BLaER1 treated with 17β-estradiol and CSF1 and Interleukin-3, amounts not matched to agents 10 nM and 100 nM (cell line): ENCODE results near the gene RRAGC.

Source experiments
- H3K27ac ChIP-seq, 11 experiments: shearing (Covaris generic); formaldehyde crosslinking; 2 replicates each; pipeline ENCODE4 v1.8.1; 2022
- H3K27me3 ChIP-seq, 11 experiments: shearing (Covaris generic); formaldehyde crosslinking; 2 replicates each; pipeline ENCODE4 v1.8.1; 2022
- H3K36me3 ChIP-seq, 11 experiments: shearing (Covaris generic); formaldehyde crosslinking; 2 replicates each; pipeline ENCODE4 v1.8.1; 2022
- H3K4me1 ChIP-seq, 10 experiments: shearing (Covaris generic); formaldehyde crosslinking; 2 replicates each; pipeline ENCODE4 v1.8.1; 2022
- H3K4me2 ChIP-seq, 11 experiments: shearing (Covaris generic); formaldehyde crosslinking; 2 replicates each; pipeline ENCODE4 v1.8.1; 2022
- H3K4me3 ChIP-seq, 10 experiments: shearing (Covaris generic); formaldehyde crosslinking; 2 replicates each; pipeline ENCODE4 v1.8.1; 2022
- H3K9ac ChIP-seq, 11 experiments: shearing (Covaris generic); formaldehyde crosslinking; 2 replicates each; pipeline ENCODE4 v1.8.1; 2022
- H3K9me3 ChIP-seq, 11 experiments: shearing (Covaris generic); formaldehyde crosslinking; replicated peaks in 1 of 11; 2 replicates each; pipeline ENCODE4 v1.8.1; 2022
- H4K20me1 ChIP-seq, 11 experiments: shearing (Covaris generic); formaldehyde crosslinking; 2 replicates each; pipeline ENCODE4 v1.8.1; 2022
- Cebpa-rat ChIP-seq, 11 experiments: shearing (Covaris generic); IDR thresholded peaks; 2 replicates each; pipeline ENCODE4 v1.8.1; 2022

The RRAGC gene

DNA sequence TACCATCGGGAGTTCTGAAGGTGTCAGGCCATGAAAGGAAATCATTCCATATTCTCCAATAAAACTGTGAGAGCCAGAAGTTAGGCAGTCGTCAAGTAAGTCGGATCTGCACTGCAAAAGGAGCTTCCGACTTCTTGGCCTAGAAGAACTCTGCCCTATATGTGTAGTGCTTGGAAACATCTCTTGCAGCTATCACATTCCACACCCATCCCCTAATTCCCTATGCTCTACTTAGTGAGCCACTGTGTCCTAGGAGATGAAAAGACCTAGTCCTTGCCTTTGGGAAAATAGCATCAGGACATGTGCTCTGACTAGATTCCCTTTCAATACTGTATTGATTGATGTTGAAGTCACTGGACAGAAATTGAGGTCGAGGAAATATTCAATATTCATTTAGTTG lies 30.0 kb upstream of the RRAGC start:
- Histone ChIP-seq H3K9ac (no peak overlapping the region), H3K4me3 (no peak overlapping the region)
- no peak for TF ChIP-seq Cebpa-rat (IDR thresholded peaks at IDR 0.05)

DNA sequence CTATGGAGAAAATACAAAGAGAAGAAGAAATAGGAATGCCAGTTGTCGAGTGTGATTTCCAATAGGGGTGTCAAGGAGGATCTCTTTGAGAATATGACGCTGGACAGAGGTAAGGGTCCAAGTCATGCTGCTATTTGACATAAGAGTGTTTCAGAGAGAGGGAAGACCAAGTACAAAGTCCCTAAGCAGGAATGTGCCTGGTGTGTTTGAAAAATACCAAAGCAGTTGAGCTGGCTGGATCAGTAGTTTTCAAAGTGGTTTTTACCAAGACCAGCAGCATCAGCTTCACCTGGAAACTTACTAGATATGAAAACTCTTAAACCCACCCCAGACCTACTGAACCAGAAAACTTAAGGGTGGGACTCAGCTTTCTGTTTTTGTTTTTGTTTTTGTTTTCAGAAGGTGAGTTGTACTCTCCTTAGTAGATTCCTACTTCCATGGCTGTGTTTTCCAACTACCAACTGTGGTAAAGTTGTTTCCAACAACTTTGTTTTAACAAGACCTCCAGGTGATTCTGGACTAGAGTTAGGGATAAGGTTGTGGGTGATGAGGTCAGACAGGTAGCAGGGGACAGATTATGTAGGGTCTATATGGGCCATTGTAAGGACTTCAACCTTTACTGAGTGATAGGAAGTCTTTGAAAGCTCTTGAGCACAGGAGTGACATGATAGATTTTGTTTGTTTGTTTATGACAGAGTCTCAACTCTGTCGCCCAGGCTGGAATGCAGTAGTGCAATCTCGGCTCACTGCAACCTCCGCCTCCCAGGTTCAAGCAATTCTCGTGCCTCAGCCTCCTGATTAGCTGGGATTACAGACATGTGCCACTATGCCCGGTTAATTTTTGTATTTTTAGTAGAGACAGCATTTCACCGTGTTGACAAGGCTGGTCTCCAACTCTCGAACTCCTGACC lies 29.1 kb upstream of the RRAGC start:
- Histone ChIP-seq H3K27me3 (no peaks in the 10 kb centered on the region), H4K20me1 (peaks cover 0 to 10% (median 0%) of the 10 kb centered on the region in 11 experiments; a peak in 1 of 22 replicates), H3K36me3 (peaks cover 0 to 26% (median 0%) of the 10 kb centered on the region in 11 experiments; a peak in 4 of 22 replicates), H3K9me3 (no peaks in the 10 kb centered on the region), H3K4me1 (0 out of 20 replicates have a peak, but pooled peaks cover 0 to 5% (median 0%) of the 10 kb centered on the region in 10 experiments), H3K4me3 (no peak overlapping the region), H3K9ac (no peak overlapping the region), H3K27ac (no peak overlapping the region), H3K4me2 (no peak overlapping the region)
- no peak for TF ChIP-seq Cebpa-rat (IDR thresholded peaks at IDR 0.05)

More for the DNA sequence above, 30.0 kb upstream of the RRAGC start:
- Histone ChIP-seq H3K27me3 (no peaks in the 10 kb centered on the region), H3K4me1 (0 out of 20 replicates have a peak, but pooled peaks cover 0 to 5% (median 0%) of the 10 kb centered on the region in 10 experiments), H4K20me1 (peaks cover 0 to 8% (median 0%) of the 10 kb centered on the region in 11 experiments; a peak in 1 of 22 replicates), H3K9me3 (no peaks in the 10 kb centered on the region), H3K27ac (no peak overlapping the region), H3K36me3 (peaks cover 0 to 26% (median 0%) of the 10 kb centered on the region in 11 experiments; a peak in 4 of 22 replicates), H3K4me2 (no peak overlapping the region)

DNA sequence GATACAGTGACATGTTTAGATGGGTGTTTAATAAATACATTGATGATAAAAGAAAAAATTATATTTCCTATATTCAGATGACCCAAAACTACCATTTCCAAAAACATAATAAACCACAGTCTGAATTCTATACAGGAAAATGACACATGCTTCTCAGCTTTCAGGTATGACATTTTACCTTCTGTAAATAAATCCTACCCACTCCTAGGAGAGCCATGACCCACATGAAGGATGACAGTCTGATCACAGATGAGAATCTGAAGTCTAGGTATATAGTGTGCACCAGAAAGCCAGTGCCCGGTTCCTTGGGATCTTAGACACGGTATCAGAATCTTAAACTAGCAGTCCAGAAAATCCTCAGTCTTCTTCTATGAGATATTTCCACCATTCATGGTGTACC lies 25.5 kb upstream of the RRAGC start:
- Histone ChIP-seq H3K36me3 (peaks cover 0 to 8% (median 0%) of the 10 kb centered on the region in 11 experiments; a peak in 4 of 22 replicates), H4K20me1 (peaks cover 0 to 12% (median 0%) of the 10 kb centered on the region in 11 experiments; a peak in 2 of 22 replicates), H3K27me3 (no peaks in the 10 kb centered on the region), H3K4me2 (no peak overlapping the region), H3K9me3 (no peaks in the 10 kb centered on the region), H3K27ac (no peak overlapping the region), H3K4me1 (0 out of 20 replicates have a peak, but pooled peaks cover 0 to 3% (median 0%) of the 10 kb centered on the region in 10 experiments), H3K9ac (no peak overlapping the region), H3K4me3 (no peak overlapping the region)
- TF ChIP-seq Cebpa-rat (IDR thresholded peaks at IDR 0.05) = no peak

DNA sequence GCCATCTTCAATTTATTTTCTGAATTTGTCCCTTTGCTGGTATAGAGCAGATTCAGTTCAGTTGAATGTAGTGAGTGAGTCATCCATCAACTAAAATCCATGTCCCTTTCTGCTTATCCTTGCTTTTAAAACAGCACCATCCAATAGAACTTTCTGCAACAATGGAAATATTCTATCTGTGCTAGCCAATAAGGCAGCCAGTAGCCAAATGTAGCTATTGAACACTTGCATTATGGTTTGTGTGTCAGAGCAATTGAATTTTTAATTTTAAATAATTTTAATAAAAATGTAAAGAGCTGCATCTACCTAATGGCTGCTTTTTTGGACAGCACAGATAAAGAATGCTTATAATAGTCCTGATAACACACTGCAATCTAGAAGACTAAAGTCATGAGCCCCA lies 21.9 kb upstream of the RRAGC start, which contains the start of gene GJA9:
Gene GJA9 (minus strand): TSS at position 101 of the 400 bp plus-strand sequence. CDS start 5,489 bp downstream, outside the sequence.
- Histone ChIP-seq H3K9ac (no peak within 1 kb of the TSS), H3K36me3 (0 out of 22 replicates have a peak, but pooled peaks cover 0 to 2% (median 0%) of the 10 kb centered on the region in 11 experiments), H3K4me1 (no peaks in the 10 kb centered on the region), H3K4me2 (no peak within 1 kb of the TSS), H3K9me3 (no peaks in the 10 kb centered on the region), H3K27ac (no peak within 1 kb of the TSS), H3K4me3 (no peak within 1 kb of the TSS), H4K20me1 (peaks cover 0 to 18% (median 0%) of the 10 kb centered on the region in 11 experiments; a peak in 2 of 22 replicates), H3K27me3 (no peaks in the 10 kb centered on the region)
- TF ChIP-seq Cebpa-rat (IDR thresholded peaks at IDR 0.05) = no peak

DNA sequence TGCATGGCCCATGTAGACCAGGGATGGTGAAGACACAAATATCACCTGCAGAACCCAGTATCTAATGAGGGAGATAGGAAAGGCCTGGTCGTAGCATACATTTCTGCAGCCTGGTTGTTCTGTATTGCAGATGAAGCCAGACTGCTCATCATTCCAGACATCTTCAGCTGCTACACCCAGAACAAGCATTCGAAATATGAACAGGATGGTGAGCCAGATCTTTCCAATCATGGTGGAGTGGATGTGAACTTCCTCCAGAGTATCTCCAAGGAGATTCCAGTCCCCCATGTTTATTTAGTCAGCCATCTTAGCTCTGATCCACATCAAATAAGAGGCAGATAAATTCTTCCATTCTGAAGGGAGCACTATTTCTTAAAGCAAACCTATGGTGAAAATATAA lies 16.2 kb upstream of the RRAGC start:
- Histone ChIP-seq H3K4me2 (no peak overlapping the region), H3K9me3 (no peaks in the 10 kb centered on the region), H3K27me3 (no peaks in the 10 kb centered on the region), H3K4me1 (peaks cover 18 to 31% (median 26%) of the 10 kb centered on the region in 10 experiments), H3K4me3 (no peak overlapping the region), H4K20me1 (peaks cover 0 to 27% (median 12%) of the 10 kb centered on the region in 11 experiments; a peak in 9 of 22 replicates), H3K27ac (no peak overlapping the region), H3K9ac (no peak overlapping the region), H3K36me3 (peaks cover 0 to 5% (median 0%) of the 10 kb centered on the region in 11 experiments; a peak in 4 of 22 replicates)
- no peak for TF ChIP-seq Cebpa-rat (IDR thresholded peaks at IDR 0.05)

DNA sequence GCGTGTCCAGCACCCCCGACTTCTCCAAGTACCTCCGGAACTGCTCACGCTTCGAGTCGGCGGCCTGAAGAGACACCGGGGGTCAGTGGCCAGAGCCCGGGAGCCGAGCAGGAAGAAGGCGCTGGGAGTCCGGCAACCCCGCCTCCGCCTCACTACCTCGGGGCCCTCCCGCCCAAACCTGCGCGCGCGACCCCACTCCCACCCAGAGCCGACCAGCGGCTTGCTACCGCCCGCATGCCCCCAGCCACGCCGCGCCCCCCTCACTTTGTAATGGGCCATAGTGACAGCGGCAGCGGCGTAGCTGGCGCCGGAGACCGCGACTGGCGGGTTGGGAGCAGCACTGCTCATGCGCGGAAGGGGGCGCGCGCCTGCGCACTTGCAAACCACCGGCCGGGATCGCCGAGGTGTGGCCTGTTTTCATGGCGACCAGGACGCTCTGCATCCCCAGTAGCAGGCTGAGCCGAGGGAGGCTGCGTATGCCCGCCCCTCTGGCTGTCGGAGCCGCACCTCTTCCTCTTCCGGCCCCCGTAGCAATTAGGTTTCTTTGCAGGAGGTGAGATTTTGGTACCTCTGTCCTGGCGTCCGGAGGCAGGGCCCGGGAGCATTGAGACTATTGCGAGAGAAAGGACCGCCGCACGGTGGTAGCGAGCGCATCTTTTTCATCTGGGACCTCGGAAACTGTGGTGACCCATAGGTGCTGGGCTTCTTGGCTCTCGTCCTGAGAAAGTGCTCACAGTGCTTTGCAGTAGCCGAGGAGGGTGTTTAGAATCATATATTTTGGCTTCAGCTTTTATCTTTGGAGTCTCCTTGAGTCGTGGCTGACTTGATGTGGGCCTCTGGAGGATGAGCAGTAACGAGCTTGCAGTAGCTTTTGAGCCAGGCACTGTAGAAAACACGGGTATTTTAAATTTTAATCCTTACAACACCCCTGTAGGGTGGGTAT lies 13.7 kb upstream of the RRAGC start, which contains the start of gene MYCBP:
Gene MYCBP (minus strand): TSS at position 322 of the 943 bp plus-strand sequence. CDS start 43 bp downstream, at position 279.
- Histone ChIP-seq H3K36me3 (peaks cover 0 to 7% (median 0%) of the 10 kb centered on the region in 11 experiments; a peak in 5 of 22 replicates), H3K4me3 (peak within 1 kb of the TSS; percentile 84 to 100 (median 92)), H3K27me3 (no peaks in the 10 kb centered on the region), H3K4me1 (peaks cover 19 to 36% (median 28%) of the 10 kb centered on the region in 10 experiments), H4K20me1 (peaks cover 0 to 44% (median 12%) of the 10 kb centered on the region in 11 experiments; a peak in 9 of 22 replicates), H3K9me3 (no peaks in the 10 kb centered on the region), H3K27ac (peak within 1 kb of the TSS; percentile 31 to 75 (median 68); a peak in 21 of 22 replicates), H3K4me2 (peak within 1 kb of the TSS; percentile 81 to 97 (median 92)), H3K9ac (peak within 1 kb of the TSS; percentile 78 to 89 (median 84))
- no peak for TF ChIP-seq Cebpa-rat (IDR thresholded peaks at IDR 0.05)

DNA sequence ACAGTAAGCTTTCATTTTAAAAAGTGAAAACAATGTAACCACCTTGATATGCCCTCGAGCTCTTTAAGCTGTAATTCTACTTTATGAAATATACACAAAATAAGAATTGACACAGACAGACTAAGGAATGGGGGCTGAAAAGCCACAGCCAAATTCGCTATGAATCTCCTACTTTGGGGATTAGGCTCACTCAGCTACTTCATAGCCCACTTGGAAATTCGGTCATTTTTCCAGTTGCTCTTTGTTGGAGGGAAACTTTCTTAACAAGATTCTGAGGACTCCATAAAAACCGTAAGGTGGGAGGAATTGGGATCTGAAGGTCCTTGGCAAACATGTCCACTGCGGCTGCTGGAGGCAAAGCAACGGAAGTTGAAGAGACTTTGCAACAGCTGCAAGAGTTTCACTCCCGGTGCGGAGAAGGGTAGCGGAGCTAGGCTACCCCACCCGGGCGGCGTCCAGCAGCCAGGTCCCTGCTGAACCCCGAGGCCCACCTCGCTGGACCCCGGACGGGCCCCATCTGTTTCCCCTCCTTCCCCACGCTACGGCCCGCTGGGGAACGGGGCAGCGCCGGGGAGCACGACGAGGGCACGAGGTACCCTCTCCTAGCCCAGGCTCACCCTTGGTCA lies 12.9 kb upstream of the RRAGC start:
- Histone ChIP-seq H3K9ac (peak overlapping the region; percentile 78 to 89 (median 84)), H3K4me2 (peak overlapping the region; percentile 78 to 97 (median 88)), H3K4me1 (peaks cover 26 to 44% (median 35%) of the 10 kb centered on the region in 10 experiments), H3K27me3 (no peaks in the 10 kb centered on the region), H3K27ac (peak overlapping the region; percentile 31 to 75 (median 68); a peak in 20 of 22 replicates), H3K9me3 (no peaks in the 10 kb centered on the region), H4K20me1 (peaks cover 0 to 52% (median 12%) of the 10 kb centered on the region in 11 experiments; a peak in 9 of 22 replicates), H3K36me3 (peaks cover 0 to 11% (median 3%) of the 10 kb centered on the region in 11 experiments; a peak in 9 of 22 replicates), H3K4me3 (peak overlapping the region; percentile 84 to 100 (median 92))
- no peak for TF ChIP-seq Cebpa-rat (IDR thresholded peaks at IDR 0.05)

DNA sequence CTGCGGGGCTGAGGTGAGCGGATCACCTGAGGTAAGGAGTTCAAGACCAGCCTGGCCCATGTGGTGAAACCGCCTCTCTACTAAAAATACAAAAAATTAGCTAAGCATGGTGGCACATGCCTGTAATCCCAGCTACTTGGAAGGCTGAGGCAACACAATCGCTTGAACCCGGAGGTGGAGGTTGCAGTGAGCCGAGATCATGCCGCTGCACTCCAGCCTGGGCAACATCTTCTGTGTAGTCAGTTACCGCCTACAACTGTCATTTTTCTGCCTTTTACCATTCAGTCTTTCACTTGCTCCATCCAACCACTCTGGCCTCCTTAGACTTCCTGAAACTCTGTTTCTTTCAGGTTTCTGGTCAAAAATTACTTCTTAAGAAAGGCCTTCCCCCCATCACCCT lies 11.4 kb upstream of the RRAGC start:
- Histone ChIP-seq H3K27me3 (no peaks in the 10 kb centered on the region), H3K4me2 (peak overlapping the region in 9 of 11 experiments; percentile 16 to 97 (median 88); a peak in 11 of 22 replicates), H4K20me1 (peaks cover 0 to 67% (median 12%) of the 10 kb centered on the region in 11 experiments; a peak in 9 of 22 replicates), H3K4me1 (peaks cover 26 to 51% (median 35%) of the 10 kb centered on the region in 10 experiments), H3K4me3 (no peak overlapping the region), H3K36me3 (peaks cover 11 to 27% (median 16%) of the 10 kb centered on the region in 11 experiments), H3K9me3 (no peaks in the 10 kb centered on the region), H3K9ac (no peak overlapping the region), H3K27ac (no peak overlapping the region)
- no peak for TF ChIP-seq Cebpa-rat (IDR thresholded peaks at IDR 0.05)
